ENCODE data around the gene TMTC2. TPM values are rescaled to one million over a fixed set of nuclear protein-coding genes. Genes with fewer than 3 reads are reported as not detected.

The TMTC2 gene
- total and polyA plus RNA-seq, 2 donors (not counting 3 experiments of a cell fraction or from before 2014, with no cell fraction given), result 4.1 to 7.8 TPM

GRCh38 chr12:83181074-83181473 is 494.4 kb downstream of the TMTC2 start:
- no peak for FAIRE-seq

More at GRCh38 chr12:83181074-83181473, 494.4 kb downstream of the TMTC2 start:
- Histone ChIP-seq H3K27me3 (ENCODE audit: control insufficient read depth in 2 of 2, insufficient read depth in 2 of 2, low read length in 2 of 2) (no peaks in the 10 kb centered on the region), H3K4me3 (replicated peaks in 1 of 3; ENCODE audit: insufficient read depth in 1 of 3, low read depth in 1 of 3, low read length in 3 of 3) (no peak overlapping the region), H3K9me3 (replicated peaks; ENCODE audit: control insufficient read depth, insufficient read depth, low read length) (no peaks in the 10 kb centered on the region), H4K20me1 (replicated peaks; ENCODE audit: control insufficient read depth, extremely low read depth, insufficient read depth, low read length) (no peaks in the 10 kb centered on the region), H3K4me2 (ENCODE audit: insufficient read depth, low read length) (no peak overlapping the region), H3K4me1 (ENCODE audit: control insufficient read depth, extremely low read depth, insufficient read depth, low read length) (no peaks in the 10 kb centered on the region), H3K79me2 (ENCODE audit: control insufficient read depth, insufficient read depth, low read length) (no peaks in the 10 kb centered on the region), H3K9ac (replicated peaks; ENCODE audit: extremely low read depth, insufficient read depth, low read length) (no peak overlapping the region), H2AFZ (ENCODE audit: low read depth, low read length) (no peak overlapping the region), H3K36me3 (ENCODE audit: control insufficient read depth in 2 of 2, extremely low read depth in 1 of 2, insufficient read depth in 2 of 2, low read length in 2 of 2) (no peaks in the 10 kb centered on the region), H3K27ac (ENCODE audit: insufficient read depth, low read depth, low read length) (no peak overlapping the region), H3K9me1 (replicated peaks; ENCODE audit: control insufficient read depth, extremely low read depth, insufficient read depth, low read length) (no peaks in the 10 kb centered on the region)
- dilution Hi-C loops (cut with MboI; ENCODE audit: extremely low pct_ligation_motif_present, low sequenced_read_pairs), result no loop called here
- POLR2A ChIA-PET, result no interaction called here
- intact Hi-C loops (cut with micrococcal nuclease), result no loop called here
- DNase-seq (ENCODE audit: low read depth, low spot score), result no peak
- no TSS peak for BruUV-seq (replicated peaks)
- no peak for TF ChIP-seq EZH2 (IDR thresholded peaks at IDR 0.05; ENCODE audit: borderline replicate concordance, low read depth, low read length, severe bottlenecking)
- TF ChIP-seq POLR2AphosphoS5 (IDR thresholded peaks at IDR 0.05; ENCODE audit: insufficient read depth, low read depth, low read length), result no peak
- no peak for TF ChIP-seq CTCF (IDR thresholded peaks at IDR 0.05; ENCODE audit: extremely low read depth in 1 of 2, insufficient read depth in 1 of 2, low read depth in 1 of 2, low read length in 2 of 2)
- no peak for TF ChIP-seq MAX (IDR thresholded peaks at IDR 0.05; ENCODE audit: insufficient read depth, insufficient read length)
- no peak for TF ChIP-seq GATA2 (IDR thresholded peaks at IDR 0.05; ENCODE audit: insufficient read depth, insufficient read length, low read depth, low read length)
- TF ChIP-seq MYC (IDR thresholded peaks at IDR 0.05; ENCODE audit: low read depth, low read length), result no peak
- TF ChIP-seq JUN (IDR thresholded peaks at IDR 0.05; ENCODE audit: borderline replicate concordance, insufficient read depth, insufficient read length, low read depth), result no peak
- TF ChIP-seq FOS (IDR thresholded peaks at IDR 0.05; ENCODE audit: borderline replicate concordance, insufficient read depth, low read length), result no peak
- no peak for TF ChIP-seq POLR2A (IDR thresholded peaks at IDR 0.05; ENCODE audit: low read depth, low read length)
- CTCF ChIA-PET, result interaction anchor here (0.7 kb wide), 1 partner anchor 572 kb away, joined by 3 read pairs; no protein-coding TSS in a partner anchor
